Cerebellar nuclear complex (tissue), 1 donor: ENCODE results near the gene SEBOX.
A peak's percentile ranks its signal among the peaks of the same experiment; 100 is the strongest.

Source experiments
- DNase-seq, 2 experiments: peaks; one replicate each; lab custom pipeline; 2025; lab: John Stamatoyannopoulos, UW

SEBOX gene

GRCh38 chr17:28318759-28319597 is 46.0 kb downstream of the SEBOX start, which contains the start of gene TMEM97:
Gene TMEM97, plus strand, starts transcription at chr17:28319200. Its CDS starts 40 bp downstream, at chr17:28319240.
- DNase-seq, result peak; percentile 67 to 92

DNA sequence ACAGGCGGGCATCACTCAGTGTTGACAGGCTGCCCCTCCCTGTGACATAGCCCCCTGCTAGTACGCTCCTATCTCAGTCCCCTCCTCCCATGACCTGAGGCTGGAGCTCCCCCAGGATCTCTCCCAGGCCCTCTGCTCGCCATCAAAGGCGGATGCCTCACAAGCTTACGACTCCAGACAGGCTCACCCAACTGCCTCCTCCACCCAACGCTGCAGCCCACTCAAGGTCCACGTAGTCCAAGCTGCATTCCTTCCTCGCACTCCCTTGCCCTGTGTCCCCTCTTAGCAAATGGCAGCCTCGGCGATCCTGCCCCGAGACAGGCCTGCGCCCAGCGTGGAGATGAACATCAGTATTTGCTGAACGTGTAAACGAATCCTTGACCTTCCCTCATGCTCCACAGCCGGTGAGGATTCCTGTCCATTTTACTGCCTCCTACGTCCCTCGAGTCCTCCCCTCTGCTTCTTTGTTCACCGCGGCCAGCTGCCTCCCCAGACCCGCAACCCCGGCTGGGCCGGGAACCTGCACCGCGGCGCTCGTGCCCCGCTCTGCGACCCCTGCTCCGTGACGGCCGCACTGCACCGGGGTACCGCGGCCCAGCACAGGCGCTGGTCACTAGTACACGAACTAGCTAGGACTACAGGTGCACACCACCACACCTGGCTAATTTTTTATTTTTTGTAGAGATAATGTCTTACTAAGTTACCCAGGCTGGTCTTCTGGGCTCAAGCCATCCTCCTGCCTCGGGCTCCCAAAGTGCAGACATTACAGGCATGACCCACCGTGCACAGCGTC is 46.8 kb downstream of the SEBOX start:
- no peak for DNase-seq

DNA sequence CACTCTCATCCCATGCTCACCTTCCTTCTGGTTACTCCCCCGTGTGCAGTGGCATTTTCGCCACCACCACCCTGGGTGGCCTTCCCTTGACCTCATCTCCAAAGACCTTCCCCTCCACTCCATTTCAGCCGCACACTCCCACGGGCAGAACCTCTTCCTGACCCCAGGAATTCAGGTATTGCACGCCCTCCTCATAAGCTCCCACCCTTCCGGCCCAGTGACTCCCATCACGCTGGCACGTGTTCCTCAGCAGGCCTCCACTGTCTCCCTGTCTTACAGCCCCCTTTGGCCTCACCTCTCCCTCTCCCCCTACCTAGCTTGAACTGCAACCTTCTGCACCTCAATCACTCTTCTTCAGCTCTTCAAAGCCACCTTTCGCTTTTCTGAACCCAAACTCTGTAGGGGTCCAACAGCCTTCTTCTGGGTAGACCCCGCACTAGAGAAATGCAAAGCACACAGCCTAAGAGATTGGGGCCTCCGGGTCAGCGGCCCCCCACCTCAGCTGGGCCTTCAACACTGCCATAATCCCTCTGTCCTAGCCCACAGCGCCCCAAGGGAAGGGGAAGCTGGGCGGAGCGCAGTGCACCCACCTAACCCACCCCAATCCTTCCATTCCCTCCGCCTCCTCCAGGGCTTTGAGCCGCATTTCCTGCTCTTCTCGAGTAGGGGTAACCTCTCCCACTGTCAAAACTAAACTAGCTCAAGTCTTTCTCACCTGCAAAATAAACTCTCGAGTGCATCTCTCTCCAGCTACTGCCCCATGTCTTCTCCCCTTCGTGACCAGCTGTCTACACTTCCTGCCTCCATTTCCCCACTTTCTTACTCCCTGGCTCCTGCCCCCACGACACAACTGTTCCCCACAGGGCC is 47.7 kb downstream of the SEBOX start:
- DNase-seq, result no peak

GRCh38 chr17:28315846-28316705 is 48.9 kb downstream of the SEBOX start:
- DNase-seq, result no peak

DNA sequence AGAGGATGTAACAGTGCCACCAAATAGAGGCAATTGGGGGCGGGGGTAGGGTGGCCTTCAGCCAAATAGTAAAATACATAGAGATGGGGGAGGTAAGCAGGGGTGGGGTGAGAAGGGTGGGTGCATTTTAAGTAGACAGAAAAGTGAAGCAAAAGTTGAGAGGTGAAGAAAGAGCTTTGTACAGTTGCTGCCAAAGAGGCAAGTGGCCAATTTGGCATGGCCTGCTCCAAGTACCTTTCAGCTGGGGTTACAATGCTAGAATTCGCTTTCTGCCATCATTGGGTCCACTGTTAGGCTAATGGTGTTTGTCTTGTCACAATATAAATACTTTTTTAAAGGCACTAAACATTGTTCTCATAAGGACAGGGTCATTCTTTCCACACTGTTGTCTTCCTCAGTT is 51.2 kb downstream of the SEBOX start:
- no peak for DNase-seq
